Measurements from ENCODE around the gene EPHB1.

EPHB1 gene

DNA sequence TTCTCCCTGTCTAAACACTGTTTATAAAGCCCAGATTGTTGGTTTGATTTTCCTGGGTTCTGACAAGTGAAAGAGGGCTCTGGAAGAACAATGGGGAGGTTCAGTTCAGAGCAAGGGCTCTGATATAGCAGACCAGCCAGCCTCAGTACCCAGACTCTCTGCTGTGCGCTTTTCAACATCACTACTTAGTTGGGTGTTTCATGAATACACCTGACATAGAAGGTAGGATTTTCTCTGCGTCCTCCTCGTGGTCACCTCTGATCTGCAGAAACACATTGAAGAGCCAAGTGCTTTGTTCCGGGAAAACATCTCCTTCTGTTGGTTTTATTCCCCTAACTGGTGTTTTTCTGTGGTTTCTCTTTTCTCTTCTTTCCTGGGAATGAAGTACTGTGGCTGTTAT, 99.5 kb downstream of the EPHB1 start:
- Histone ChIP-seq H3K27ac (ENCODE audit: low read depth, low read length, poor library complexity, severe bottlenecking) (no peak overlapping the region), H4K20me1 (ENCODE audit: insufficient read depth, low read length) (no peaks in the 10 kb centered on the region), H3K4me2 (ENCODE audit: low read length) (no peak overlapping the region), H2AFZ (ENCODE audit: low read length) (no peak overlapping the region), H3K4me1 (ENCODE audit: insufficient read depth, low read length, severe bottlenecking) (no peaks in the 10 kb centered on the region), H3K9ac (ENCODE audit: low read length) (no peak overlapping the region), H3F3A (ENCODE audit: insufficient read depth, low read length) (no peaks in the 10 kb centered on the region), H3K79me2 (ENCODE audit: insufficient read depth, low read length) (no peaks in the 10 kb centered on the region), H3K27me3 (ENCODE audit: insufficient read depth, low read length) (no peaks in the 10 kb centered on the region), H3K9me2 (ENCODE audit: low read depth, low read length) (no peaks in the 10 kb centered on the region), H3K36me3 (ENCODE audit: insufficient read depth, low read length) (no peaks in the 10 kb centered on the region), H3K9me3 (ENCODE audit: low read length) (no peaks in the 10 kb centered on the region), H3K4me3 (ENCODE audit: low read depth, low read length, poor library complexity, severe bottlenecking) (no peak overlapping the region)
- TF ChIP-seq, protein P1, sequence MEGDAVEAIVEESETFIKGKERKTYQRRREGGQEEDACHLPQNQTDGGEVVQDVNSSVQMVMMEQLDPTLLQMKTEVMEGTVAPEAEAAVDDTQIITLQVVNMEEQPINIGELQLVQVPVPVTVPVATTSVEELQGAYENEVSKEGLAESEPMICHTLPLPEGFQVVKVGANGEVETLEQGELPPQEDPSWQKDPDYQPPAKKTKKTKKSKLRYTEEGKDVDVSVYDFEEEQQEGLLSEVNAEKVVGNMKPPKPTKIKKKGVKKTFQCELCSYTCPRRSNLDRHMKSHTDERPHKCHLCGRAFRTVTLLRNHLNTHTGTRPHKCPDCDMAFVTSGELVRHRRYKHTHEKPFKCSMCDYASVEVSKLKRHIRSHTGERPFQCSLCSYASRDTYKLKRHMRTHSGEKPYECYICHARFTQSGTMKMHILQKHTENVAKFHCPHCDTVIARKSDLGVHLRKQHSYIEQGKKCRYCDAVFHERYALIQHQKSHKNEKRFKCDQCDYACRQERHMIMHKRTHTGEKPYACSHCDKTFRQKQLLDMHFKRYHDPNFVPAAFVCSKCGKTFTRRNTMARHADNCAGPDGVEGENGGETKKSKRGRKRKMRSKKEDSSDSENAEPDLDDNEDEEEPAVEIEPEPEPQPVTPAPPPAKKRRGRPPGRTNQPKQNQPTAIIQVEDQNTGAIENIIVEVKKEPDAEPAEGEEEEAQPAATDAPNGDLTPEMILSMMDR (IDR thresholded peaks at IDR 0.05; ENCODE audit: low read length) = no peak
- TF ChIP-seq EZH2 (IDR thresholded peaks at IDR 0.05; ENCODE audit: borderline replicate concordance, low read length) = no peak

DNA sequence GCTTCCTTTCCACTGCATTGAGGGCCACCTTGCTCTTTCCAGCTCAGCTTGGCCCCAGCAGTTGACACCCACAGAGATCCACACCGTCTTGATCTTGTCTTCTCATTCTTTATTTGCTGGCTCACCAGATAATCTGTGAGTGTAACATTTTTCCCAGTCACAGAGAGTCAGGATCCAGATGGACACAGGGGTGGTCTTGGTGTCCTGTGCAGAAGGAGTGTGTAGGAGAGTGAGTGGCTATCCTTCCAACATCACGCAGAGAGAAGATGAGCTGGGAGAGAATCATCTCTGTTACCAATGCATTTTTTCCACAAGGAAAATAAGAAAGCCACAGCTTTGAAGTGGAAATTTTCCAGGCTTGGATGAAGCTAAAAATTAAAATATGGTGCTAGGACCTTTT, 100.1 kb downstream of the EPHB1 start:
- Histone ChIP-seq H3K9me3 (ENCODE audit: low read length) (no peaks in the 10 kb centered on the region), H2AFZ (ENCODE audit: low read length) (no peak overlapping the region), H3K27me3 (ENCODE audit: insufficient read depth, low read length) (no peaks in the 10 kb centered on the region), H3F3A (ENCODE audit: insufficient read depth, low read length) (no peaks in the 10 kb centered on the region), H3K4me2 (ENCODE audit: low read length) (no peak overlapping the region), H3K79me2 (ENCODE audit: insufficient read depth, low read length) (no peaks in the 10 kb centered on the region), H3K9me2 (ENCODE audit: low read depth, low read length) (no peaks in the 10 kb centered on the region), H3K36me3 (ENCODE audit: insufficient read depth, low read length) (no peaks in the 10 kb centered on the region), H3K4me3 (ENCODE audit: low read depth, low read length, poor library complexity, severe bottlenecking) (no peak overlapping the region), H4K20me1 (ENCODE audit: insufficient read depth, low read length) (no peaks in the 10 kb centered on the region), H3K9ac (ENCODE audit: low read length) (no peak overlapping the region), H3K27ac (ENCODE audit: low read depth, low read length, poor library complexity, severe bottlenecking) (no peak overlapping the region), H3K4me1 (ENCODE audit: insufficient read depth, low read length, severe bottlenecking) (no peaks in the 10 kb centered on the region)
- TF ChIP-seq EZH2 (IDR thresholded peaks at IDR 0.05; ENCODE audit: borderline replicate concordance, low read length) = no peak
- TF ChIP-seq, protein P1 (IDR thresholded peaks at IDR 0.05; ENCODE audit: low read length) = no peak

DNA sequence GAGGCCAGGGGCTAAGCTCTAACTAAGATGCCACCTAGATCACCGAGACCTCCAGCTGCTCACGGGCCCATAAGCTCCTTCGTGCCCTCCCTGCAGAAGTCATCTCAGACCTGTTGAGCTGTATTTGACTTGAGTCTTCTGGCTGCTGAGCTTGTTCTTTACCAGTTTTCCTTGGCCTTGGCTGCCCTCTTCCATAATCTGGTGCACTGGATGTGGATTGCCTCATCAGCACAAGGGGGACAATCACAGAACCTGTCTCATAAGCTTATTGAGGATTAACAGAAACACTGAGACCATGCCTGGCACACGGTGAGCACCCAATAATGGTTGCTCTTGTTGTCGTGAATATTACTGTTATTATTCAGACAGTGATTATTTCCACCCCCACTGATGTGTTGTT, 101.1 kb downstream of the EPHB1 start:
- H3F3A ChIP-seq (ENCODE audit: insufficient read depth, low read length) = no peaks in the 10 kb centered on the region
- H3K4me1 ChIP-seq (ENCODE audit: insufficient read depth, low read length, severe bottlenecking) = no peaks in the 10 kb centered on the region
- H3K4me2 ChIP-seq (ENCODE audit: low read length) = no peak overlapping the region
- H3K27me3 ChIP-seq (ENCODE audit: insufficient read depth, low read length) = no peaks in the 10 kb centered on the region
- H2AFZ ChIP-seq (ENCODE audit: low read length) = no peak overlapping the region
- no peak for TF ChIP-seq EZH2 (IDR thresholded peaks at IDR 0.05; ENCODE audit: borderline replicate concordance, low read length)
- TF ChIP-seq, protein P1 (IDR thresholded peaks at IDR 0.05; ENCODE audit: low read length) = no peak
- no peak overlapping the region for H3K4me3 ChIP-seq (ENCODE audit: low read depth, low read length, poor library complexity, severe bottlenecking)
- H3K27ac ChIP-seq (ENCODE audit: low read depth, low read length, poor library complexity, severe bottlenecking) = no peak overlapping the region
- no peaks in the 10 kb centered on the region for H3K9me2 ChIP-seq (ENCODE audit: low read depth, low read length)
- no peak overlapping the region for H3K9ac ChIP-seq (ENCODE audit: low read length)
- no peaks in the 10 kb centered on the region for H3K79me2 ChIP-seq (ENCODE audit: insufficient read depth, low read length)
- H3K9me3 ChIP-seq (ENCODE audit: low read length) = no peaks in the 10 kb centered on the region
- H4K20me1 ChIP-seq (ENCODE audit: insufficient read depth, low read length) = no peaks in the 10 kb centered on the region
- H3K36me3 ChIP-seq (ENCODE audit: insufficient read depth, low read length) = no peaks in the 10 kb centered on the region
